ENCODE results near the gene LRPPRC. TPM values are rescaled to one million over a fixed set of nuclear protein-coding genes. Genes with fewer than 3 reads are reported as not detected.

LRPPRC gene
- total RNA-seq, 1 experiment from 2014 or later: 253 TPM

GRCh38 chr2:43889416-43889815 lies 106.4 kb downstream of the LRPPRC start:
- H3K27me3 Mint-ChIP-seq (ENCODE audit: low read depth): no peaks in the 10 kb centered on the region
- DNase-seq (ENCODE audit: low spot score) (no peak), ATAC-seq (no peak)
- no peaks in the 10 kb centered on the region for H3K4me1 Mint-ChIP-seq
- ChIA-PET CTCF (interaction anchor here (1.4 kb wide), 1 partner anchor 11 kb away, joined by 6 read pairs; no protein-coding TSS in a partner anchor), POLR2A (no interaction called here)
- peaks cover 74% of the 10 kb centered on the region for H3K36me3 Mint-ChIP-seq
- no peak overlapping the region for H3K4me3 Mint-ChIP-seq
- TF ChIP-seq NR3C1 (CRISPR knock-in tag; conservative IDR thresholded peaks at IDR 0.05; ENCODE audit: low read depth): no peak
- no peak for TF ChIP-seq ZBTB21 (CRISPR knock-in tag; IDR thresholded peaks at IDR 0.05; ENCODE audit: borderline replicate concordance)
- no peak for TF ChIP-seq ATF1 (CRISPR knock-in tag; IDR thresholded peaks at IDR 0.05)
- no peak overlapping the region for H3K27ac Mint-ChIP-seq
- no peaks in the 10 kb centered on the region for H3K9me3 Mint-ChIP-seq

GRCh38 chr2:43887176-43887575 lies 108.6 kb downstream of the LRPPRC start:
- Mint-ChIP-seq H3K4me3 (no peak overlapping the region), H3K9me3 (no peaks in the 10 kb centered on the region), H3K27ac (0 out of 2 replicates have a peak overlapping the region, but pooled peaks have one; percentile 43), H3K36me3 (peaks cover 55% of the 10 kb centered on the region), H3K4me1 (no peaks in the 10 kb centered on the region), H3K27me3 (ENCODE audit: low read depth) (no peaks in the 10 kb centered on the region)
- ChIA-PET POLR2A (interaction anchor here (0.6 to 0.7 kb wide), 2 partner anchors 44 to 209 kb away, joined by 4 to 6 read pairs; no protein-coding TSS in a partner anchor), CTCF (interaction anchor here (0.6 to 2.3 kb wide), 2 partner anchors 9 to 51 kb away, joined by 4 to 8 read pairs; no protein-coding TSS in a partner anchor)
- TF ChIP-seq ZNF396 (CRISPR knock-in tag; IDR thresholded peaks at IDR 0.05; ENCODE audit: borderline replicate concordance) (no peak), NFATC4 (CRISPR knock-in tag; IDR thresholded peaks at IDR 0.05) (no peak), ZNF263 (CRISPR knock-in tag; IDR thresholded peaks at IDR 0.05; ENCODE audit: low read depth) (no peak), AFF4 (CRISPR knock-in tag; IDR thresholded peaks at IDR 0.05; ENCODE audit: borderline replicate concordance) (no peak)
- no peak for DNase-seq (ENCODE audit: low spot score)
- no peak for ATAC-seq

GRCh38 chr2:43885132-43885632 lies 110.6 kb downstream of the LRPPRC start:
- TF ChIP-seq CREB1 (CRISPR knock-in tag; IDR thresholded peaks at IDR 0.05): no peak
- TF ChIP-seq ATF3 (CRISPR knock-in tag; conservative IDR thresholded peaks at IDR 0.05): no peak
- TF ChIP-seq E2F1 (CRISPR knock-in tag; IDR thresholded peaks at IDR 0.05): no peak
- TF ChIP-seq HMGXB4 (CRISPR knock-in tag; IDR thresholded peaks at IDR 0.05): no peak
- no peak for TF ChIP-seq MAX (CRISPR knock-in tag; IDR thresholded peaks at IDR 0.05)
- TF ChIP-seq PREB (CRISPR knock-in tag; IDR thresholded peaks at IDR 0.05; ENCODE audit: borderline replicate concordance): no peak
- no peak for TF ChIP-seq IRF1 (CRISPR knock-in tag; IDR thresholded peaks at IDR 0.05)
- no peaks in the 10 kb centered on the region for H3K27me3 Mint-ChIP-seq (ENCODE audit: low read depth)
- H3K36me3 Mint-ChIP-seq: peaks cover 36% of the 10 kb centered on the region
- ChIA-PET POLR2A (no interaction called here), CTCF (interaction anchor here (0.7 to 2.3 kb wide), 2 partner anchors 7 to 779 kb away, joined by 3 to 8 read pairs; no protein-coding TSS in a partner anchor)
- no peak overlapping the region for H3K4me3 Mint-ChIP-seq
- DNase-seq (ENCODE audit: low spot score) (no peak), ATAC-seq (no peak)
- H3K4me1 Mint-ChIP-seq: no peaks in the 10 kb centered on the region
- no peaks in the 10 kb centered on the region for H3K9me3 Mint-ChIP-seq
- peak overlapping the region; percentile 35 for H3K27ac Mint-ChIP-seq
